RWPE2 (cell line): Measurements from ENCODE around the gene SKAP1.

Experiments
- ATAC-seq: fragments of 200-7000 bp; cut with Tn5 transposase; 3 replicates; pipeline ENCODE4 v1.9.1; 2021; ENCODE audit warnings: low read depth
- DNase-seq: peaks from one replicate; pipeline ENCODE4 v3.0.0-alpha.2; 2020; ENCODE audit warnings: low spot score
- H3K27ac ChIP-seq: fragments of 450-650 bp; 2 replicates; pipeline ENCODE4 v1.5.1; 2017; ENCODE audit warnings: mild to moderate bottlenecking; ENCODE audit not compliant: poor library complexity, severe bottlenecking
- H3K27me3 ChIP-seq: fragments of 250-450 bp; sonication (Bioruptor Pico); 2 replicates; pipeline ENCODE4 v1.5.1; 2021; ENCODE audit warnings: mild to moderate bottlenecking, moderate library complexity; ENCODE audit not compliant: insufficient read depth, poor library complexity, severe bottlenecking
- H3K36me3 ChIP-seq: fragments of 250-450 bp; sonication (Bioruptor Pico); 2 replicates; pipeline ENCODE4 v1.5.1; 2020; ENCODE audit warnings: low read depth, mild to moderate bottlenecking, moderate library complexity
- H3K4me1 ChIP-seq: fragments of 250-450 bp; sonication (Bioruptor Pico); 2 replicates; pipeline ENCODE4 v1.5.1; 2021; ENCODE audit warnings: mild to moderate bottlenecking, moderate library complexity; ENCODE audit not compliant: insufficient read depth, poor library complexity, severe bottlenecking
- H3K4me3 ChIP-seq: fragments of 250-450 bp; sonication (Bioruptor Pico); 2 replicates; pipeline ENCODE4 v1.5.1; 2021; ENCODE audit warnings: mild to moderate bottlenecking, moderate library complexity; ENCODE audit not compliant: severe bottlenecking
- H3K9me3 ChIP-seq: fragments of 250-450 bp; sonication (Bioruptor Pico); 2 replicates; pipeline ENCODE4 v1.5.1; 2021; ENCODE audit warnings: mild to moderate bottlenecking, moderate library complexity; ENCODE audit not compliant: severe bottlenecking
- CTCF ChIP-seq: fragments of 450-650 bp; IDR thresholded peaks from one replicate; pipeline ENCODE4 v1.5.1; 2017; ENCODE audit warnings: mild to moderate bottlenecking, moderate library complexity; ENCODE audit not compliant: poor library complexity, severe bottlenecking

SKAP1 gene

DNA sequence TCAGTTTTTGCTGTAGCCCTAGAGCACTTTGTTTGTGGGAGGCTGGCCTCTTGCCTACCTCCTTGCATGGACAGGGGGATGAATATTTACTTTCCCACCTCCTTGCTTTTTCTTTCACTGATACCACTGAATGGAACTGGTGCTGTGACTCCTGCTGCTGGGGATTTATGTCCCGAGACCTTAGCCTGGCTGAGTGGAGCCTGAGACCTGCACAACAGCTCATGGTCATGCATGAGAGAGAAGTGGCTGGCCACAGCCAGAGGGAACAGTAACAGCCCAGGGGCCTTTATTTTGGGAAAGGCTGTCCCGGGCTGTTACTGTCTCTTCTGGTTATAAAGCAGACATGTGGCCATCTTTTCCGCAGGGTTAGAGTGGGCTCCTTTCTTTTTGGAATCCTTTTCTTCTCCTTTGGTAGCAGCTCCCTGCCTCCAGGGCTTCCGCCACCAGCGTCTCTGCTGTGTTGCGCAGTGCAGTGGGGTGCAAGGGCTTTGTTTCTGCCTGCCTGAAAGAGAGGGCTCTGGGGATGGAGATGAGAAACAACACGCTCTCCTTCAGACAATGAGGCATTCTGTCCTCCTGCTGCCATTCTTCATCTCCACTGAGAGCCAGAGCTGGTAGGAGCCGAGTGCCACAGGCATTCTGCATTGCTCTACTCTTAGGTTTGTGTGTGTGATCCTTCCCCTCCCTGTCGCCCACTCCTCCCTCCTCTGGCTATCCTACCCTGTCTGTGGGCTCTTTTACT is 307.9 kb downstream of the SKAP1 start:
- Histone ChIP-seq H3K36me3 (peaks cover 46% of the 10 kb centered on the region), H3K4me1 (peaks cover 5% of the 10 kb centered on the region), H3K27me3 (no peaks in the 10 kb centered on the region), H3K4me3 (no peak overlapping the region), H3K27ac (no peak overlapping the region), H3K9me3 (no peaks in the 10 kb centered on the region)
- no peak for TF ChIP-seq CTCF
- DNase-seq (no peak), ATAC-seq (no peak)

GRCh38 chr17:48113201-48113676 is 316.8 kb downstream of the SKAP1 start:
- Histone ChIP-seq H3K9me3 (no peaks in the 10 kb centered on the region), H3K36me3 (peaks cover 37% of the 10 kb centered on the region), H3K4me1 (no peaks in the 10 kb centered on the region), H3K27ac (no peak overlapping the region), H3K27me3 (no peaks in the 10 kb centered on the region), H3K4me3 (no peak overlapping the region)
- ATAC-seq, result no peak
- TF ChIP-seq CTCF, result no peak
- DNase-seq, result no peak

DNA sequence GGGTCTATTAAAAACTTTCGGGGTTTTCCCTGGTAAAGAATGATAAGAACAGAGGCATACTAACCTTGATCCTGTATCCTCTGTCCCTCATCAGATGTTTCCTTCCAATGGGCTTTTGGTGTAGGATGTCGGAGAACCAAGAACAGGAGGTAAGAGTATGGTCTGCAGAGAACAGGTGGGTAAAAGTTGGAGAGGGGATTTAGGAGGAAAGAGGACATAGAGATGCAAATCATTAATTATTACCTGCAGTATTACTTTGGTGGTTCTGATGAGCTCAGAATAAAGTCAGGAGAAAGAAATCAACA is 318.1 kb downstream of the SKAP1 start:
- Histone ChIP-seq H3K27me3 (no peaks in the 10 kb centered on the region), H3K36me3 (peaks cover 25% of the 10 kb centered on the region), H3K9me3 (no peaks in the 10 kb centered on the region), H3K4me3 (no peak overlapping the region), H3K27ac (no peak overlapping the region), H3K4me1 (no peaks in the 10 kb centered on the region)
- ATAC-seq (no peak), DNase-seq (no peak)
- no peak for TF ChIP-seq CTCF

DNA sequence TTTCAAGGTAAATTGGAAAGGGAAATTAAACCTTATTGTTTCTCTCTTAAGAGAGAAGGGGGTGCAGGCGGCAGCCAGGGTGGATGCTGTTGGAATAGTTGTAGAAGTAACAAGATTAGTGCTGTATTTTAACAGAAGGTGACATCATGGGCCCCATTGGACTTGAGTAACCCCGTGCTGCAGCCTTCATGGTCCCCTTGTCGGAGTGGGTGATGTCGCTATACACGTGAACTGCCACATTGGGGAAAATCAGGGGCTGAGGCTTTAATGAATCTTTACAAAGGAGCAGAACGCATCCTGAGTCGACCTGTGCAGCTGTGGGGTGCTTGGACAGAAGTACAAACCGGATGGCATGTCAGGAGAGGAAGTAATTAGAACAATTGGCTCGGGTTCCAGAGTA is 319.3 kb downstream of the SKAP1 start:
- ATAC-seq, result no peak

More for the DNA sequence above, 319.3 kb downstream of the SKAP1 start:
- no peak for DNase-seq
- Histone ChIP-seq H3K27me3 (no peaks in the 10 kb centered on the region), H3K4me1 (no peaks in the 10 kb centered on the region), H3K36me3 (peaks cover 18% of the 10 kb centered on the region), H3K9me3 (no peaks in the 10 kb centered on the region), H3K27ac (no peak overlapping the region), H3K4me3 (no peak overlapping the region)
- no peak for TF ChIP-seq CTCF
